SK-N-MC (cell line): ENCODE results near the gene SV2C.

Experiments used
- EZH2 ChIP-seq: fragments of 200-600 bp; sonication (generic); IDR thresholded peaks from one replicate; pipeline ENCODE4 v1.6.1; 2017; ENCODE audit warnings: antibody characterized with exemption
- POLR2AphosphoS5 ChIP-seq: IDR thresholded peaks from 2 replicates; pipeline ENCODE4 v1.6.1; 2012; ENCODE audit warnings: mild to moderate bottlenecking, low read depth, low read length, borderline replicate concordance

DNA sequence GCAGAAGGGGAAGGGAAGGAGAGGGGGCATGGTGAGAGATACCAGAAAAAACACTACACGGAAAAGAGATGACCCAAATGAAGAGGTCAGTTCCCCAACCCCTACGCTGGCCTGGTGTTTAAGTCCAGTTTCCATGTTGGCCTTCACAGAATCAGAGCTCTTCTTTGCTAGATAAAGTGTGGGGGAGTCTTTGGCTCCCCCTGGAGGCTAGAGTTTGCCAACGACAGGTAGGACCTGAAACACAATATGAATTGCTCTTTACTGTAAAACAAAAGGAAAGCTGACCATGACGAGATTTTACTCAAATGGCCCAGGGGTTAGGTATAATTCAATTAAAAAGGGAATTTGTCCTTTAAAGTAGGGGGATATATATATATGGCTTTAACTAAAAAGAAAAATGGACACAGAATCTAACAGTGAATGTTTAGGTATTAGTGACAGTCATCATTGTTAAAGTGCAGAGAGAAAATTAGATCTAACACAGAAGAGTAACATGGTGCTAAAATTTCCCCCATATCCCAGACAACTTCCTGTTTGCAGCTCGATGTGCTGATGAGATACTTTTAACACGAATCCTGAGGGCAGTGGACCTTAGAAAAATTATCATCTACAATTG lies 92.0 kb downstream of the SV2C start:
- TF ChIP-seq POLR2AphosphoS5 = no peak
- TF ChIP-seq EZH2 = no peak
